Spleen (tissue), 11 donors: ENCODE results near the gene ATP6V0A4. TPM values are rescaled to one million over a fixed set of nuclear protein-coding genes. Genes with fewer than 3 reads are reported as not detected.

Source experiments
- DNase-seq: peaks from one replicate; pipeline ENCODE4 v3.0.0-alpha.2; 2020
- H3K27ac ChIP-seq, 8 donors: fragments of 200-600 bp; sonication (generic) in 7 of 8; 1 replicate in 4 of 8; 2 replicates in 4 of 8; pipeline versions ENCODE4 v1.5.0 to v1.8.0; 2016 to 2021; ENCODE audit warnings: inconsistent platforms in 4 of 8, mild to moderate bottlenecking in 4 of 8, moderate library complexity in 1 of 8
- H3K27me3 ChIP-seq, 7 donors: fragments of 200-600 bp; sonication (generic) in 6 of 7; replicated peaks in 1 of 7; 1 replicate in 4 of 7; 2 replicates in 3 of 7; pipeline versions ENCODE4 v1.5.0 to v1.8.0; 2016 to 2021; ENCODE audit warnings: inconsistent platforms in 3 of 7, mild to moderate bottlenecking in 1 of 7
- H3K36me3 ChIP-seq, 6 donors: fragments of 200-600 bp; sonication (generic) in 5 of 6; 1 replicate in 4 of 6; 2 replicates in 2 of 6; pipeline versions ENCODE4 v1.5.0 to v1.8.0; 2016 to 2021; ENCODE audit warnings: inconsistent platforms in 2 of 6
- H3K4me1 ChIP-seq, 6 donors: fragments of 200-600 bp; sonication (generic) in 5 of 6; 1 replicate in 3 of 6; 2 replicates in 3 of 6; pipeline versions ENCODE4 v1.5.0 to v1.8.0; 2016 to 2021; ENCODE audit warnings: inconsistent platforms in 3 of 6
- H3K4me3 ChIP-seq, 8 donors: fragments of 200-600 bp; sonication (generic) in 7 of 8; 1 replicate in 4 of 8; 2 replicates in 4 of 8; pipeline versions ENCODE4 v1.5.0 to v1.8.0; 2016 to 2021; ENCODE audit warnings: inconsistent platforms in 4 of 8, mild to moderate bottlenecking in 4 of 8, moderate library complexity in 2 of 8
- H3K9me3 ChIP-seq, 8 donors: fragments of 200-600 bp; sonication (generic) in 7 of 8; 1 replicate in 4 of 8; 2 replicates in 4 of 8; pipeline versions ENCODE4 v1.5.0 to v1.8.0; 2016 to 2021; ENCODE audit warnings: inconsistent platforms in 4 of 8
- CTCF ChIP-seq, 11 experiments: fragments of 200-600 bp in 7 of 11; fragments of 450-650 bp in 4 of 11; sonication (generic) in 4 of 11; IDR thresholded peaks in 8 of 11; conservative IDR thresholded peaks in 3 of 11; 1 replicate in 7 of 11; 2 replicates in 4 of 11; pipeline versions ENCODE4 v1.4.0 to v1.8.0; 2016 to 2021; ENCODE audit warnings: antibody characterized with exemption in 11 of 11, inconsistent platforms in 4 of 11, mild to moderate bottlenecking in 1 of 11
- POLR2A ChIP-seq, 3 donors: fragments of 450-650 bp; IDR thresholded peaks; one replicate each; pipeline ENCODE4 v1.5.1; 2017; ENCODE audit warnings: antibody characterized with exemption in 3 of 3, mild to moderate bottlenecking in 1 of 3
- POLR2AphosphoS5 ChIP-seq, 3 donors: sonication (generic); formaldehyde crosslinking; IDR thresholded peaks; one replicate each; pipeline ENCODE4 v1.5.1; 2017; ENCODE audit warnings: antibody characterized with exemption in 3 of 3
- WGBS, 5 donors: extraction: QIAGEN DNeasy Blood & Tissue Kit in 3 of 5; methylation state at CpG; one replicate each; pipeline versions ENCODE4 v1.1.5 to v1.1.7; 2013 to 2018; 5-methylcytosine and 5-hydroxymethylcytosine counted together
- intact Hi-C: fragments of 100-400 bp; cut with DNase I; formaldehyde crosslinking; loops from one replicate; pipeline ENCODE4 v1.15.0; 2023; ENCODE audit warnings: low total_unique reads
- polyA plus RNA-seq, 3 donors: library from polyadenylated mRNA; stranded (reverse); fragments of 200-250 nt; gene quantifications; one replicate each; pipeline ENCODE4 v1.2.1, GENCODE V29; 2013
- total RNA-seq, 7 donors: library from RNA; depleted of rRNA in 3 of 7; stranded (reverse); fragments of >200 nt in 3 of 7; fragmentation: NEBNext Ultra II Directional in 4 of 7; extraction: Animal tissue kit (Norgen Biotek cat#: 25700) in 4 of 7; gene quantifications; one replicate each; pipeline versions ENCODE4 v1.1.0 to v1.2.1, GENCODE V29; 2016 to 2021
- donor health status: healthy with polysubstance abuse.
- donor health status: DM: no; HTN: no; CAD: no; lungs with moderate emphysema.
- donor health status: DM: no; HTN: no; CAD: no.
- donor health status: Bipolar disorder and iron deficiency.
- donor health status: healthy.
- donor health status: DM: no; HTN: no; CAD: no.
- donor health status: DM: yes; HTN: yes; CAD: no.

The ATP6V0A4 gene
- total and polyA plus RNA-seq, 10 donors = not detected

- Histone ChIP-seq H3K27ac (peak overlapping the region in 1 of 8 donors; percentile 36), H3K4me3 (peak overlapping the region in 7 of 8 donors; percentile 10 to 61 (median 24)), H3K36me3 (no peaks in the 10 kb centered on the region), H3K27me3 (peaks cover 0 to 28% (median 4%) of the 10 kb centered on the region in 7 donors), H3K4me1 (peaks cover 0 to 16% (median 4%) of the 10 kb centered on the region in 6 donors), H3K9me3 (no peaks in the 10 kb centered on the region)
- intact Hi-C loops = no loop called here
- TF ChIP-seq POLR2A (IDR thresholded peaks at IDR 0.05) = no peak
- no peak for TF ChIP-seq CTCF (IDR thresholded peaks at IDR 0.05 in 8 of 11, conservative IDR thresholded peaks at IDR 0.05 in 3 of 11)
- no peak for TF ChIP-seq POLR2AphosphoS5 (IDR thresholded peaks at IDR 0.05)
- no peak for DNase-seq
- WGBS, 5 donors = 25 to 58% (median 42%) methylated on average over 59 of the region's 59 CpGs
These were observed 134.0 kb downstream of the ATP6V0A4 start for GRCh38 chr7:138663725-138664710.

GRCh38 chr7:138662991-138663320 is 135.0 kb downstream of the ATP6V0A4 start:
- Histone ChIP-seq H3K4me1 (peaks cover 0 to 16% (median 4%) of the 10 kb centered on the region in 6 donors), H3K27me3 (peaks cover 0 to 28% (median 4%) of the 10 kb centered on the region in 7 donors), H3K27ac (no peak overlapping the region), H3K9me3 (no peaks in the 10 kb centered on the region), H3K4me3 (no peak overlapping the region), H3K36me3 (no peaks in the 10 kb centered on the region)
- TF ChIP-seq CTCF (IDR thresholded peaks at IDR 0.05 in 8 of 11, conservative IDR thresholded peaks at IDR 0.05 in 3 of 11) = no peak
- no peak for TF ChIP-seq POLR2AphosphoS5 (IDR thresholded peaks at IDR 0.05)
- TF ChIP-seq POLR2A (IDR thresholded peaks at IDR 0.05) = no peak
- intact Hi-C loops = no loop called here
- DNase-seq = no peak
- 86 to 94% (median 88%) methylated on average over 6 of the region's 6 CpGs for WGBS, 5 donors

GRCh38 chr7:138662076-138662990 is 135.7 kb downstream of the ATP6V0A4 start:
- TF ChIP-seq POLR2AphosphoS5 (IDR thresholded peaks at IDR 0.05) = no peak
- no peak for TF ChIP-seq POLR2A (IDR thresholded peaks at IDR 0.05)
- no peak for TF ChIP-seq CTCF (IDR thresholded peaks at IDR 0.05 in 8 of 11, conservative IDR thresholded peaks at IDR 0.05 in 3 of 11)
- WGBS, 5 donors = 67 to 81% (median 71%) methylated on average over 5 of the region's 5 CpGs
- Histone ChIP-seq H3K4me1 (peaks cover 0 to 16% (median 4%) of the 10 kb centered on the region in 6 donors), H3K9me3 (no peaks in the 10 kb centered on the region), H3K27me3 (peaks cover 0 to 28% (median 4%) of the 10 kb centered on the region in 7 donors), H3K4me3 (no peak overlapping the region), H3K27ac (no peak overlapping the region), H3K36me3 (no peaks in the 10 kb centered on the region)
- DNase-seq = no peak
- intact Hi-C loops = no loop called here
